Thoracic aorta (tissue), 2 donors: ENCODE data around the gene MTMR1. TPM values are rescaled to one million over a fixed set of nuclear protein-coding genes. Genes with fewer than 3 reads are reported as not detected.

Experiments used
- ATAC-seq: fragments of 150-250 bp; one replicate; pipeline ENCODE4 v1.8.0; 2017; ENCODE audit warnings: low read depth; ENCODE audit not compliant: insufficient number of reproducible peaks, low FRiP score
- DNase-seq: peaks from one replicate; pipeline ENCODE4 v3.0.0-alpha.2; 2020; ENCODE audit warnings: low spot score
- H3K27ac ChIP-seq, 2 donors: fragments of 200-600 bp; sonication (generic); 1 replicate in 1 of 2; 2 replicates in 1 of 2; pipeline ENCODE4 v1.5.1; 2016; ENCODE audit warnings: mild to moderate bottlenecking in 2 of 2, moderate library complexity in 2 of 2
- H3K27me3 ChIP-seq: fragments of 200-600 bp; sonication (generic); replicated peaks from 2 replicates; pipeline ENCODE4 v1.6.0; 2016; ENCODE audit warnings: mild to moderate bottlenecking; ENCODE audit not compliant: insufficient read depth
- H3K36me3 ChIP-seq: fragments of 200-600 bp; sonication (generic); one replicate; pipeline ENCODE4 v1.5.1; 2016
- H3K4me1 ChIP-seq, 2 donors: fragments of 200-600 bp; sonication (generic); 1 replicate in 1 of 2; 2 replicates in 1 of 2; pipeline versions ENCODE4 v1.5.1 to v1.6.0; 2016; ENCODE audit warnings: low read depth in 2 of 2, mild to moderate bottlenecking in 1 of 2; ENCODE audit not compliant: control insufficient read depth in 1 of 2
- H3K4me3 ChIP-seq: fragments of 200-600 bp; sonication (generic); 2 replicates; pipeline ENCODE4 v1.5.1; 2016; ENCODE audit warnings: mild to moderate bottlenecking
- H3K9me3 ChIP-seq: fragments of 200-600 bp; sonication (generic); 2 replicates; pipeline ENCODE4 v1.5.1; 2016
- total RNA-seq, 2 donors: library from RNA; depleted of rRNA; stranded (reverse); fragments of >200 nt; gene quantifications; one replicate each; pipeline versions ENCODE4 v1.1.0 to v1.2.3, GENCODE V29; 2016
- TF ChIP-seq, protein P1 (sequence below): fragments of 200-600 bp; sonication (generic); IDR thresholded peaks from one replicate; pipeline ENCODE4 v1.5.1; 2019; ENCODE audit warnings: antibody characterized with exemption

MTMR1 gene
- total RNA-seq, 2 donors from 2014 or later: 26.5 to 31.5 TPM

DNA sequence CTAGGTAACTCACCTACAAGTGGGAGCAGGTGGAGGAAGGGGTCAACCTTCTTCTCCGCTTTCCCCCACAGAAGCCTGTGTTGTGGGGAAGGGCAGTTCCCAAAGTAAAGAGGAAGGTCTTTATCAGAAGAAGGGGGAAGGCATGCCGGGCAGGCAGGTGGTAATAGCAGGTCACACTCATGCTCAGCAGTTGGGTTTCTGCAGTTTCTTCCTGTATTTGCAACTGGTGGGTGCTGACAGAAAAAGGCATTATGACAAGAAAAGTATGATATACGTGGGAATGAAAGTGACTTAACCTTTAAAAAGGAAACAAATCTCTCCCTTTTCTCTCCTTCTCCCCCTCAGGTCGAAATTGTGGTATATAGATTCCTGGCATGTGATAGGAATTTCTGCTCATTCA, 3.7 kb downstream of the MTMR1 start:
- ATAC-seq: no peak
- Histone ChIP-seq H3K36me3 (no peaks in the 10 kb centered on the region), H3K4me1 (peaks cover 7 to 16% of the 10 kb centered on the region in 2 donors), H3K27ac (no peak overlapping the region), H3K9me3 (no peaks in the 10 kb centered on the region), H3K4me3 (no peak overlapping the region), H3K27me3 (no peaks in the 10 kb centered on the region)
- DNase-seq: no peak
- TF ChIP-seq, protein P1, sequence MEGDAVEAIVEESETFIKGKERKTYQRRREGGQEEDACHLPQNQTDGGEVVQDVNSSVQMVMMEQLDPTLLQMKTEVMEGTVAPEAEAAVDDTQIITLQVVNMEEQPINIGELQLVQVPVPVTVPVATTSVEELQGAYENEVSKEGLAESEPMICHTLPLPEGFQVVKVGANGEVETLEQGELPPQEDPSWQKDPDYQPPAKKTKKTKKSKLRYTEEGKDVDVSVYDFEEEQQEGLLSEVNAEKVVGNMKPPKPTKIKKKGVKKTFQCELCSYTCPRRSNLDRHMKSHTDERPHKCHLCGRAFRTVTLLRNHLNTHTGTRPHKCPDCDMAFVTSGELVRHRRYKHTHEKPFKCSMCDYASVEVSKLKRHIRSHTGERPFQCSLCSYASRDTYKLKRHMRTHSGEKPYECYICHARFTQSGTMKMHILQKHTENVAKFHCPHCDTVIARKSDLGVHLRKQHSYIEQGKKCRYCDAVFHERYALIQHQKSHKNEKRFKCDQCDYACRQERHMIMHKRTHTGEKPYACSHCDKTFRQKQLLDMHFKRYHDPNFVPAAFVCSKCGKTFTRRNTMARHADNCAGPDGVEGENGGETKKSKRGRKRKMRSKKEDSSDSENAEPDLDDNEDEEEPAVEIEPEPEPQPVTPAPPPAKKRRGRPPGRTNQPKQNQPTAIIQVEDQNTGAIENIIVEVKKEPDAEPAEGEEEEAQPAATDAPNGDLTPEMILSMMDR: no peak

GRCh38 chrX:150697641-150698040, 4.4 kb downstream of the MTMR1 start:
- DNase-seq (no peak), ATAC-seq (no peak)
- H3K27ac ChIP-seq: no peak overlapping the region
- no peaks in the 10 kb centered on the region for H3K36me3 ChIP-seq
- TF ChIP-seq, protein P1: no peak
- H3K4me1 ChIP-seq: peaks cover 7 to 10% of the 10 kb centered on the region in 2 donors
- H3K4me3 ChIP-seq: no peak overlapping the region
- H3K27me3 ChIP-seq: no peaks in the 10 kb centered on the region
- H3K9me3 ChIP-seq: no peaks in the 10 kb centered on the region

DNA sequence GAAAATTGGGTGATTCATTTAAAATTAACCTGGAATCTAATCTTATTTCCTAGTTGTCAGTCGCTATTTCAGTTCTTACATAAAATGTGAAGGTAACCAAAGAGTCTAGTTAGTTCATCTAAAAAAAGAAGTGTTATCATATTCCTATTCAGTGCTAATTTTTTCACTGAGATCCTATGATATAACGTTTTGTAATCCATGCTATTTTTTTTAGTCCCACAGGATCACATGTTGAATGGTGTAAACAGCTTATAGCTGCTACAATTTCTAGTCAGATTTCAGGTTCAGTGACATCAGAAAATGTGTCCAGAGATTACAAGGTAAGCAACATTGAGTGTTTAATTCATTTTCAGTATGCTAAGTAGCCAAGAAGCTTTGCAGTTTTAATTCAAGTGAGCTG, 5.8 kb downstream of the MTMR1 start:
- Histone ChIP-seq H3K27ac (no peak overlapping the region), H3K9me3 (no peaks in the 10 kb centered on the region), H3K4me1 (peaks cover 7 to 22% of the 10 kb centered on the region in 2 donors), H3K36me3 (no peaks in the 10 kb centered on the region), H3K4me3 (no peak overlapping the region), H3K27me3 (no peaks in the 10 kb centered on the region)
- DNase-seq (no peak), ATAC-seq (no peak)
- TF ChIP-seq, protein P1: no peak

DNA sequence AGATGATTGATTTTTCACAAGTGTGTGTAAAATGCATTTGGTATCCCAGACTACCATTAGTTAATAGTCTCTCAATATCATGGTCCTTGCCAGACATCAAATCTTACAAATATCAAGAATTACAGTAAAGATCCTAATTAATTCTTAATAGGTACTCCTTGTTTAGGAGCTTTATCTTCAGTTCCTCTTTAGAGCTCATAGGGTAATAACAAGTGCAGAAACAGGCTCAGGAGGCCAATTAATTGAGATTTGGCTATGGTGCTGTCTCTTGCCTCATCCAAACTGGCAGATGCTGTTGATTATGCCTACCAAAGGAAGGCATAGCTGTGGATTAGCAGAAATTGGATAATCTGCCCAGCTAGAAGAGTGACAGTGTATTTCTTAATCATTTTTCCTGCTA, 6.9 kb downstream of the MTMR1 start:
- no peak for DNase-seq
- Histone ChIP-seq H3K4me3 (no peak overlapping the region), H3K27me3 (no peaks in the 10 kb centered on the region), H3K9me3 (no peaks in the 10 kb centered on the region), H3K4me1 (peaks cover 0 to 23% of the 10 kb centered on the region in 2 donors), H3K27ac (no peak overlapping the region), H3K36me3 (no peaks in the 10 kb centered on the region)
- ATAC-seq: no peak
- TF ChIP-seq, protein P1: no peak

GRCh38 chrX:150701377-150701776, 8.2 kb downstream of the MTMR1 start:
- Histone ChIP-seq H3K4me3 (no peak overlapping the region), H3K36me3 (no peaks in the 10 kb centered on the region), H3K9me3 (no peaks in the 10 kb centered on the region), H3K27ac (no peak overlapping the region), H3K4me1 (peaks cover 0 to 21% of the 10 kb centered on the region in 2 donors), H3K27me3 (no peaks in the 10 kb centered on the region)
- no peak for DNase-seq
- TF ChIP-seq, protein P1: no peak
- ATAC-seq: no peak
